SU-DHL-6 (cell line): ENCODE data around the gene RAC2.

Experiments used
- H2AFZ ChIP-seq: fragments of 200-600 bp; sonication (generic); 2 replicates; pipeline ENCODE4 v1.6.1; 2014; ENCODE audit warnings: low read depth, mild to moderate bottlenecking, moderate library complexity, mixed read lengths, antibody characterized with exemption, low read length; ENCODE audit not compliant: severe bottlenecking
- H3F3A ChIP-seq: fragments of 200-600 bp; shearing (Covaris generic); 2 replicates; pipeline ENCODE4 v1.6.0; 2016; ENCODE audit warnings: antibody characterized with exemption, mild to moderate bottlenecking; ENCODE audit not compliant: insufficient read depth
- H3K27ac ChIP-seq: fragments of 200-600 bp; sonication (generic); 2 replicates; pipeline ENCODE4 v1.5.1; 2016; ENCODE audit warnings: low read depth, mild to moderate bottlenecking, low read length, moderate library complexity, mixed read lengths
- H3K27me3 ChIP-seq: fragments of 200-600 bp; sonication (generic), shearing (Covaris generic); 2 replicates; pipeline ENCODE4 v1.6.0; 2014; ENCODE audit warnings: mild to moderate bottlenecking, low read length
- H3K36me3 ChIP-seq: fragments of 200-600 bp; sonication (generic); 2 replicates; pipeline ENCODE4 v1.6.1; 2014; ENCODE audit warnings: mild to moderate bottlenecking, low read length, mixed read lengths
- H3K4me2 ChIP-seq: fragments of 300-600, 200-600 bp; shearing (Covaris generic), sonication (generic); 2 replicates; pipeline ENCODE4 v1.6.0; 2014; ENCODE audit warnings: low read length, low read depth, mild to moderate bottlenecking; ENCODE audit not compliant: poor library complexity, severe bottlenecking
- H3K4me3 ChIP-seq: fragments of 200-600 bp; sonication (generic); 2 replicates; pipeline ENCODE4 v1.5.1; 2014; ENCODE audit warnings: antibody characterized with exemption, low read length, mild to moderate bottlenecking, mixed read lengths; ENCODE audit not compliant: insufficient read depth, poor library complexity, severe bottlenecking
- H3K79me2 ChIP-seq: fragments of 200-600 bp; sonication (generic); 2 replicates; pipeline ENCODE4 v1.6.1; 2014; ENCODE audit warnings: mild to moderate bottlenecking, low read length, moderate library complexity; ENCODE audit not compliant: insufficient read depth
- H3K9ac ChIP-seq: fragments of 200-600 bp; sonication (generic); 2 replicates; pipeline ENCODE4 v1.7.0; 2014; ENCODE audit warnings: mild to moderate bottlenecking, low read length
- H3K9me2 ChIP-seq: fragments of 200-600 bp; sonication (generic); replicated peaks from 2 replicates; pipeline ENCODE4 v1.6.1; 2014; ENCODE audit warnings: low read length; ENCODE audit not compliant: insufficient read depth
- H3K9me3 ChIP-seq: fragments of 200-600 bp; sonication (generic); 2 replicates; pipeline ENCODE4 v1.6.1; 2014; ENCODE audit warnings: low read length, mixed read lengths; ENCODE audit not compliant: insufficient read depth
- H4K20me1 ChIP-seq: fragments of 200-600 bp; sonication (generic); 2 replicates; pipeline ENCODE4 v1.6.1; 2014; ENCODE audit warnings: low read depth, mild to moderate bottlenecking, antibody characterized with exemption, low read length, moderate library complexity, mixed read lengths
- EZH2phosphoT487 ChIP-seq: fragments of 200-600 bp; sonication (generic), shearing (Covaris generic); conservative IDR thresholded peaks from 2 replicates; pipeline ENCODE4 v1.6.1; 2018; ENCODE audit warnings: mild to moderate bottlenecking, antibody characterized with exemption, low read length, moderate library complexity, mixed read lengths
- TF ChIP-seq, protein P1 (sequence below): fragments of 200-600 bp; sonication (generic); IDR thresholded peaks from one replicate; pipeline ENCODE4 v1.5.1; 2017; ENCODE audit warnings: antibody characterized with exemption, mild to moderate bottlenecking, low read length, moderate library complexity; ENCODE audit not compliant: insufficient read depth, poor library complexity, severe bottlenecking

The RAC2 gene

DNA sequence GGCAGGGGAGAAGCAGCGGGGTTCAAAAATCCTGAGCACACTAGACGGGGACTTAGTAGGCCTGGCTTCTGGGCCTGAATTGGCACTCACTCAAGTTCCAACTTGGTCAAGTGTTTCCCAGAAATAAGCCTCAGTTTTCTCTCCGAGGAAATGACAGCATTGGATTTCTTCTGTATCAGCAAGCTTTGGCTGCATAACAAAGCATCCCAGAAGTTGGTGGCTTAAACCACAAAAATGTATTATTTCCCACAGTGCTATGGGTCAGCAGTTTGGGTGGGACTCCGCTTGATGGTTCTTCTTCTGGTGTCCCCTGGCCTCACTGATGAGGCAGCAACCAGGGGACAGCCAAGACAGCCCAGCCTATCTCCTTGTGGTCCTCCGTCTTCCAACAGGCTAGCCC is 36.6 kb upstream of the RAC2 start:
- H4K20me1 ChIP-seq = no peaks in the 10 kb centered on the region
- H3F3A ChIP-seq = peaks cover 19% of the 10 kb centered on the region
- H3K4me3 ChIP-seq = no peak overlapping the region
- no peaks in the 10 kb centered on the region for H3K79me2 ChIP-seq
- no peaks in the 10 kb centered on the region for H3K9me3 ChIP-seq
- no peak overlapping the region for H3K27ac ChIP-seq
- H3K4me2 ChIP-seq = no peak overlapping the region
- H3K36me3 ChIP-seq = no peaks in the 10 kb centered on the region
- no peak for TF ChIP-seq EZH2phosphoT487
- TF ChIP-seq, protein P1, sequence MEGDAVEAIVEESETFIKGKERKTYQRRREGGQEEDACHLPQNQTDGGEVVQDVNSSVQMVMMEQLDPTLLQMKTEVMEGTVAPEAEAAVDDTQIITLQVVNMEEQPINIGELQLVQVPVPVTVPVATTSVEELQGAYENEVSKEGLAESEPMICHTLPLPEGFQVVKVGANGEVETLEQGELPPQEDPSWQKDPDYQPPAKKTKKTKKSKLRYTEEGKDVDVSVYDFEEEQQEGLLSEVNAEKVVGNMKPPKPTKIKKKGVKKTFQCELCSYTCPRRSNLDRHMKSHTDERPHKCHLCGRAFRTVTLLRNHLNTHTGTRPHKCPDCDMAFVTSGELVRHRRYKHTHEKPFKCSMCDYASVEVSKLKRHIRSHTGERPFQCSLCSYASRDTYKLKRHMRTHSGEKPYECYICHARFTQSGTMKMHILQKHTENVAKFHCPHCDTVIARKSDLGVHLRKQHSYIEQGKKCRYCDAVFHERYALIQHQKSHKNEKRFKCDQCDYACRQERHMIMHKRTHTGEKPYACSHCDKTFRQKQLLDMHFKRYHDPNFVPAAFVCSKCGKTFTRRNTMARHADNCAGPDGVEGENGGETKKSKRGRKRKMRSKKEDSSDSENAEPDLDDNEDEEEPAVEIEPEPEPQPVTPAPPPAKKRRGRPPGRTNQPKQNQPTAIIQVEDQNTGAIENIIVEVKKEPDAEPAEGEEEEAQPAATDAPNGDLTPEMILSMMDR = no peak
- no peak overlapping the region for H2AFZ ChIP-seq
- no peaks in the 10 kb centered on the region for H3K9me2 ChIP-seq
- H3K27me3 ChIP-seq = no peaks in the 10 kb centered on the region
- H3K9ac ChIP-seq = no peak overlapping the region

DNA sequence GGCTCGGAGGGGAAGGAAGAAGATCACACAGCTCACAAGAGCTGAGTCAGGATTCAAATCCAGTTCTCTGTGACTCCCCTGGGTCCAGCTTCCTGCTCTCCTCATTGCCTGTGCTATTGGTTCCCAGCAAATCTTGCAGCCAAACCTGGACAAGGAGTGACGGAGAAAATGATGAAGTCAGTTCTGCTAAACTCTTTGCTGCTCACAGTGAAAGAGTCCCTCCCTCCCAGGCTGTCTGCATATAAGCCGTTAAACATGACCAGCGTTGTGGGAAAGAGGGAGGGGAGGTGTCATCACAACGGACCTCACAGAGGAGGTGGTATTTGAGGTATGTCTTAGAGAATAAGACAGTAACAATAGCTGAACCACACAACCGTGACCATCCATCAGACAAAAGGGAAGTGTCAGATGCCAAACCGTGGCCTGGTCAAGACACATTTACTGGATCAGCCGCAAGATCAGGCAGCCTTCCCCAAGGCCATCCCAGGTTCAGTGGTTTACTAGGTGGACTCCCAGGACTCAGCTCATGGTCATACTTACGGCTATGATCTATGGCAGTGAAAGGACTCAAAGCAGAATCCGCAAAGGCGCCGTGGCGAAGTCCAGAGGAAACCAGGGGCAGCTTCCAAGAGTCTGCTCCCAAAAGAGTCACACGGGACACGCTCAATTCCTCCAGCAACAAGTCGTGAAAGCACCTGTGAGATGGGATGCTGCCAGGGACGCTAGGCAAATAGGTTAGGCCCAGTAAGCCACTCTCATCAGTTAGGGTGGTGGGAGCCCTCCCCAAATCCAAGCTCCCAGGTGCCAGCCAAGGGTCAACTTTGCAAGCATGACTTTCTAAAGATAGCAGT is 35.5 kb upstream of the RAC2 start:
- Histone ChIP-seq H3K27ac (no peak overlapping the region), H3K9me2 (no peaks in the 10 kb centered on the region), H3K4me2 (no peak overlapping the region), H2AFZ (no peak overlapping the region), H3K36me3 (no peaks in the 10 kb centered on the region), H3K9ac (no peak overlapping the region), H4K20me1 (no peaks in the 10 kb centered on the region), H3F3A (peaks cover 9% of the 10 kb centered on the region), H3K4me3 (no peak overlapping the region), H3K27me3 (no peaks in the 10 kb centered on the region), H3K9me3 (no peaks in the 10 kb centered on the region), H3K79me2 (no peaks in the 10 kb centered on the region)
- TF ChIP-seq, protein P1 = no peak
- no peak for TF ChIP-seq EZH2phosphoT487

DNA sequence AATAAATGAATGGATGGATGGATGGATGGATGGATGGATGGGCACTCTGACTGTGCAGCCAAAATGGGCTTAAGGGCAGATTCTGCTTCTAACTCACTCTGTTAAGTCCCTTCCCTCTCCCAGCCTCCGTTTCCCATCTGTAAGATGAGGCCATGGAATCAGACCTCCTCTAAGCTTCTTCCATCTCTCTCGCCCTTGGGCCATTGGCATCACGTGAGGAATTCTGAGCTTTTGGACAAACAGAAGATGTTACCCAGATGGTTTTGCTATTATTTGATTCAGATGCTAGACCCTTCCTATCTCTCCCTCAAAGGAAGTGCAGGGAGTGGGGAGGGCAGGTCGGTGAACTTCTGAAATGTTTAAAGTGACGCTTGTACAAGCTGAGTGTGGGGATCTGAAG is 34.2 kb upstream of the RAC2 start:
- Histone ChIP-seq H3K27ac (no peak overlapping the region), H3K27me3 (no peaks in the 10 kb centered on the region), H3K4me2 (no peak overlapping the region), H3K4me3 (no peak overlapping the region), H3K79me2 (no peaks in the 10 kb centered on the region), H3K9ac (no peak overlapping the region), H3K36me3 (no peaks in the 10 kb centered on the region), H3F3A (no peaks in the 10 kb centered on the region), H2AFZ (no peak overlapping the region), H3K9me2 (no peaks in the 10 kb centered on the region), H3K9me3 (no peaks in the 10 kb centered on the region), H4K20me1 (no peaks in the 10 kb centered on the region)
- TF ChIP-seq, protein P1 = no peak
- no peak for TF ChIP-seq EZH2phosphoT487
